HG03103 (cell line): ENCODE data around the gene DDX41.

Experiments
- ATAC-seq: cut with Tn5 transposase; IDR thresholded peaks from one replicate; pipeline ENCODE4 v1.9.1; 2021; ENCODE audit warnings: low read depth; ENCODE audit not compliant: unreplicated experiment

Gene DDX41

DNA sequence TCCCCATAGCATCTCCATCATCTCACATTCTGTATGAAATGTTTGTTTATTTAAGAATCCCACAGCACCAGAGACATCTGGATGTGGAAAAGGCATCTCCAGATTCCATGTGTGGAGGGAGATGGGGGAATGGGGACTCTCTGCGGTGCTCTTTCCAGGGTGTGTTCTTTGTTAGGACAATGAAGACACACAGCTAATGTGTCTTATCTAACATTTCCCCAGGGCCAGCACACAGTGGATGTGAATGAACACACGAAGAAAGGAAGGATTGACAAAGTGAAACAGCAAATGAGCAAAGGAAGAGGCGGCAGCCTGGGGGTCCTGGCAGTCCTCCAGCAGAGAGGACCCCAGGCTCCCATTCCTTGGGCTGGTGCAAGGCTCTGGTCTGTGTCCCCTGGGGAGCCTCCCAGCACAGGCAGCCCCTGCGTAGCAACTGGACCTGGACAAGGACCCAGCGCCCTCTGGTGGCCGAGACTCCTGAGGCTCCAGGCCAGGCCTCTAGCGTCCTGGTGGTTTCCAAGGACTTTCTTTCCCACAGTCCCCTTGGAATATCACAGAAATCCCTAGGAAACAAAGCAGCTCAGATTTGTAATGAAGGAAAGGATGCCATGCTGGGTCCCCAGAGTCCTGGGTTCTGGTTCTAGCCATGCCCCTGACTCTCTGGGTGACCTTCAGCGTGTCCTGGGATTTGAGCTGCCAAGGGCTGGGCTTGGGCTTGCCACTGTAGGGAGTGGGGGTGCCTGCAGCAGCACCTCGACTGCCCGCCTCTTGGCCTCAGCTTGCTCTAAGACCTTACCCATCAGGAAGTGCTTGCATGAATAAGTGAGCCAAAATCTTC is 15.9 kb downstream of the DDX41 start:
- no peak for ATAC-seq

DNA sequence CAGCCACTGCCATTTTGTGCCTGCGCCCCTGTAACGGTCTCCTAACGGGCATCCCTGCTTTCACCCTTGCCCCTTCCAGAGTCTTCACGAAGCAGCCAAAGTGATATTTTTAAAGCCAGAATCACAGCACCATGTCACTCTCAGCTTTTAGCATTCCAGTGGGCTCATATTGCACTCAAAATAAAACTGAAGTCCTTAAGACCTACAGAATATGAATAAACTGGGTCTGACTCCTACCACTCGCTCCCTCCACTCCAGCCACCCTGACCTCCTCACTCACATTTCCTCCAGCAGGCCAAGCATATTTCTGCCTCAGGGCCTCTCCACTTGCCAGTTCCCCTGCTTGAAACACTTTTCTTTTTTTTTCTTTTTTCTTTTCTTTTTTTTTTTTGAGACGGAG is 16.9 kb downstream of the DDX41 start:
- no peak for ATAC-seq

DNA sequence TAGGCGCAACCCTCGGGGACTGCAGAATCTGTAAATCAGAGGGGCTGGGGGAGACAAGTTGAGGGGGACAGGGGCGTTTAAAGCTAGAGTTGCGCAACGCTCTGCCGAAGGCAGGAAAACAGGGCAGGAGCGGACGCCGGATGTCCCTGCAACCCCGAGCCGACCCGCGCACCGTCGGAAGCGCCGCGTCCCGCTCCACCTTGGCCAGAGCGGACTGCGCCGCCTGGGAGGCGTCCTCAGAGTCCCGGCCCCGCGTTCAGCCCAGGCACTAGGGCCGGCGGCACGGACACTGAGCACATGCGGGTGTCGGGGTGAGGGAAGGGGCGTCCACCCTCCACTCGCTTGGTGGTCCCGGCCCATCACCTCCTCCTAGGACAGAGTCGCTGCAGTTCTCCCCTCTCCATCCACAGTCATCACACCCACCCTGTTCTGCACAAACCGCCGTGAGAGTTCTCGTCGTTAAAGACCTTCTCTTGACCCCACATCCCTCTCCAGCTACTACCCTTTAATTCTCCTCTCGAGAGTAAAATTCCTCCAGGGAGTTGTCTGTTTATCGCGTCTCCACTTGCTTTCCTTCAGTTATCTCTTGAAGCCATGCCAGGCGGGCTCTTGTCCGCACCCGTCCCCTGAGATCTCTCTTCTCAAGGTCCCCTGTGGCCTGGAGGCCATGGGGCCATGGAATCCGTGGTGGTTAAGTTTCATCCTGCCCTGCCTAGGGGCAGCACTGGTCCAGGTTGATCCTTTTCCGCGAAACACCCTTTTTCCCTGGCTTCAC is 18.6 kb downstream of the DDX41 start:
- ATAC-seq = no peak

DNA sequence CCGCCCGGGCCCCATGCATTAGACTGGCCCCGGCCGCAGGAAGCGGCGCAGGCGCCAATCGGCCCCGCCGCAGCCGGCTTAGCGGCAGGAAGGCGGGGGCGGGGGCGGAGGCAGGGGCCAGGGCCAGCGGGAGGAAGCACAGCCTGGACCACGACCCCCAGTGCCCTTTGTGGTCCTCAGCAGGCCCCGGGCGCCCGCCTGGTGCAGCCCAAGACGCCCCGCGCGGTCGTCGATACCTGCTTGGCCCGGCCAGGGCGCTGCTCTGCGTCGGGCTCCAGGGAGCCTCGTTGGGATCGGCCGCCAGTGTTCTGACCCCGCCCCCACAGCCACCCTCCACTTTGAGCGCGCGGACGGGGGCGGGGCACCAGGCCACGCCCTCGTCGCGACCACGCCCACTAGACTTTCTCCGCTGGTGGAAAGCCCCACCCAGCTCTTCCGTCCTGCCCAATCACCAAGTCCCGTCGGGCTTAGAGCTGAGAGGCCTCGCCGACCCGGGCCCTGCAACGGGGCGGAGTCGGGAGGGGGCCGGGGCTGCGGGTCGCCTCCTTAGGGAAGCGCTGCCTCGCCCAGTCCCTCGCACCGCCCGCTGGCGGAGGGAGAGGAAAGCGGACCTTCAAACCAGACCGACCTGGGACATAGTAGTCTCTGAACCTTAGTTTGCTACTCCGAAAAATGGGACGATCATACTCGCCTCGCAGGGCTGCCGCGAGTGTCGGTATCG is 19.3 kb downstream of the DDX41 start, which contains the start of gene PDLIM7:
PDLIM7 (minus strand) TSS at position 313 of the 721 bp plus-strand sequence. CDS start 1,092 bp downstream, outside the sequence.
- ATAC-seq = peak; percentile 62

DNA sequence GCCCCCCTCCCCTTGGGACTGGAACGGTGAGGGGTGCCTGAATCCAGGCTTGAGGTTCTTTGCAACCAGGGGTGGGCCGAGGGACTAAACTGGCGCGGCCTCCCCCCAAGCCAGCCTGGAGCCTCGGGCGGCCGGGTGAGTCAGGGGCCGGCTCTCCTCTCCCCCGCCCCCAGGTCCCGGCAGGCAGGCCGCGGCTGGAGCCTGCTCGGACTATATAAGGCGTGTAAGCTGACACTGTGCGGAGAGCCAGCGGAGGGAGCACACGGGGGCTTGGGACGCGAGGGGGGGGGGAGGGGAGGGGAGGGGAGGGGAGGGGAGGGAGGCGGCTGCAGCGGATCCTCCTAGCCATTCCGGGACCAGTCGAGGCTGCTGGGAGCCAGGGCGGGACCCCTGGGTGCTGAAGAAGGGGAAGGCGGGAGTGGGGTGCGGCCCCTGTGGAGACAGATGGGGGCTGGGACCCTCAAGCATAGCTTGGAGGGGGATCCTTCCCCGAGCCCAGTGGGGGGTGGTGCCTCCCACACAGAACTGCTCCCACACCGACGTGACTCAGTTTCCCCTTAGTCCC is 20.0 kb downstream of the DDX41 start:
- no peak for ATAC-seq

DNA sequence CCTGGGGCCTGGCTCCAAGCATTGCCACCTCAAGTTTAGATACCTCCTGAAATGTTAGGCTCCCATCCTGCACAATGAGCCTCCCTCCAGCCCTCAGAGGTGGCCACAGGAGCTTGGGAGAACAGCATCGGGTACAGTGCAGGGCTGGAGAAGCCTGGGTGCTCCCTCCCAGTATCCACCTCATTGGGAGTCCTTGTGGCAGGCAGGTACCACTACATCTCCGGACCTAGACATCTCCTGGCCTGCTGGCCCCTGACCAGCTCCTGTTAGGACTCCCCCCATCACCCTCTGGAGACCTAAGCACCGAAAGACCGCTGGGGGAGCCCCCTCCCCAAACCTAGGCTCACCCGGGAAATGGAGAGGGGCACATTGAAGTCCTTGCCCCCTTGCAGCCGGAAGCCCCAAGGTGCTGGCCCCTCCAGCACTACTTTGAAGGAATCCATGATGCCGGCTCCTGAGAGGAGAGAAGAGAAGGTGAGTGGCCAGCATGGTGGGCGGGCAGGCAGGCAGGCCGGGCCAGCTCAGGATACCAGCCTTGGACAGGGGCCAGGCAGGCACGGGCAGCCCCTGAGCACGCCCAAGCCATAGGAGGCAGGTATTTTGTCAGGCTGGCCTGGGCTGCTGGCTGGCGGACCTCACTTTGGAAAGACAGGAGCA is 20.6 kb downstream of the DDX41 start:
- no peak for ATAC-seq

DNA sequence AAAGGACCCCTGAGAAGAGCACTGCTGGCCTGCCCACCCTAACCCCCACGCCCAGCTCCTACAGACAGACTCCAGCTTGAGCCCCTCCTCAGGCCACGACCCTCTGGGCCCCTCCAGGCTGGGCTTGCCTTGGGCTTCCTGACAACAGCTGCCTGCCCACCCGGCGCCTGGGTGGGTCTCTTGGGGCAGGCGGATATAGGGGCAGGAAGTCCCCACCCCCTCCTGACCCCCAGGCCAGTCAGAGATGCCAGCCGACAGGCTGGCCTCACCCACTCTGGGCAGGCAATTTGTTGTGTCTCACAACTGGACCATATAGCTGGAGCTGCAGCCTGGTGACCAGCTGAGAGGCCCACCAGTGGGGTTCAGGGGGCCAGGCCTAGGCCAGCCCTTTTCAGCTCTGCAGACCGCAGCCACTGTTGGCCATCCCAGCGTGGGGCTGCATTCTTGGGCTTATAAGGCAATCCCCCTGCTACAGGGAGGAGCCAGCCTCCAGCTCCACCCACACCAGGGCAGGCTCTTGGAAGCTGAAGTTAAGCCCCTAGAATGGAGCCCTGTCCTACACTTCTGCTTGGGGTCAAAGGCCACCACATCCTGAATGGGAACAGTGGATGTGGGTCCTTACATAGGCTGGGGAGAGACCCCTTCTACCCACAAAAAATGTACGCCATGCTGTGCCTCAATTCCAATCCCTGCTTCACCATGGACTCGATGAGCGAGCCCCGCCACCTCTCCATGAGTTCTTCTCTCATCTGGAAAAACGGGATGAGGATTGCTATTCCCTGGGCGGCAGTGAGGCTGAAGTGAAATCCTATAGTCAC is 21.3 kb downstream of the DDX41 start:
- no peak for ATAC-seq

DNA sequence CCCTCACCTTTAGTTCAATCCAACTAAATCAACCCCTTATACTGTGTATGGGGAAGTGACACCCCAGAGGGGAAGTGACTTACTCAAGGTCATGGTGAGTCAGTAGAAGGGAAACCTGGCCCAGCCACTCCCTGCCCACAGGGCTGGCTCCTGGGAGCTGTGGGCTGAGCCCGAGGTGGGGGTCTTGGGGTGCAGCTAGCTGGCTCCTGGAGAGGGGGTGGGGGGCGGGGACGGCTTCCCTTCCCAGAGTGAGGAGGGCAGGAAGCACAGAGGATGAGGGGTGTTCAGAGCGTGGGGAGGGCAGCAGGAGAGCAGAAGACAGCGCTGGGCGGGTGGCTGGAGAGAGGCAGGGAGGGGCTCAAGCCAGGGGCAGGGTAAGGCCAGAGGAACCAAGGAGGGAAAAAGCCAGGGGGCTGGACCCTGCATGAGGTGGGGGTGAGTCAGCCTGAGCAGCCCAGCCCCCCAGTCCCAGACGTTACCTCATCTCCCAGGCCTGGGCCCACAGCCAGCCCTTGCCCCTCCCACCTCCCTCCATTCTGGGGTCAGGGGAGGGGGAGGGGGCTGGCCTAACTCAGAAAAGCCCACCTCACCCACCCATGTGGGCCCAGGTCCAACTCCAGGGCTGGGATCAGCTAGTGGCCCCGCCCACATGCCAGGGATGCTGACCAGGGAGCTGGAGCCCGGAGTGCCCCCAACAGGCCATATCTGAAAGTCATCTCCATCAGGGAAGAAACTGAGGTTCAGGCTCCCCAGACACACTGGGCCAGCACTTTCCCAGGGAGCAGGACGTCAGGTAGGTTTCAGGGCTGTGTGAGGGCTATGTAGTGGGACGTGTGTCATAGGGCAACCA is 22.2 kb downstream of the DDX41 start:
- no peak for ATAC-seq

DNA sequence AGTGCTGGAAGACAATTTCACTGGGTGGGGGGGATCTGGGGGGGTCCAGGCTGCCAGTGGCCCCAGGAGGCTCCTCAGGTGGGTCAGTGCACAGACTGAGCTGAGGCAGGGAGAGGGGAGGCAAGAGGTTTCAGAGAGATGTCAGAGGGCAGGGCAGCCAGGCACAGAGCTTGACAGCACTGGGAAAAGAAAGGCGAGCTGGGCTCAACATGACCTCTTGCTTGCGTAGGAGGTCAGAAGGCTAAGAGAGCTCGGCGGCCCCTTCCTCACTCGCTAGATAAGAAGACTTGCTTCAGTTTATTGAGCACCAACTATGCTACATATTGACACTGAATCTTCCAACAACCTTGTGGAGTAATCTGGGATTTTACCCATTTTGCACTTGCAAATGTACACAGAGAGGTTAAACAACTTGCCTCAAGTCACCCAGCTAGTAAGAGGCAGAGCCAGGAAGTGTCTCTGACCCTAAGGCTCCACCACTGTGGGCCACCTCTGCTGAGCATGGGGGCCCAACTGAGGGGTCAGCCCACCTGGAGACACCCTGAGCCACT is 22.9 kb downstream of the DDX41 start:
- ATAC-seq = no peak

DNA sequence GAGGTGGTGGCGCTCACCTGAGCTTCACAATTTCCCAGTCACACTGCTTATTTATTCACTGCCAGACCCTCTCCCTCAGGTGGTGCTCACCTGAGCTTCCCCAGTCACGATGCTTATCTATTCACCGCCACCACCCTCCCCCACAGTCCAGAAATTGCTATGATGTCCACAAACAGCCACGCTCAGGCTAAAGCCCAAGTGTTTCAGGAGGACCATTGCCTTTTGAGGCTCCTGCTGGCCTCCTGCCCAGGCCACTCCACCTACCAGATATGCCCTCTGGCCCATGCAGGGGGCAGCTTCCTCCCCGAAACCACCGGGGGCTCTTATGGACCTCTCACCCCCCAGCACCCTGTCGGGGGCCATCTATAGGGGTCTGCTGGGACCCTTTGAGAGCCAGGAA is 23.9 kb downstream of the DDX41 start:
- no peak for ATAC-seq

DNA sequence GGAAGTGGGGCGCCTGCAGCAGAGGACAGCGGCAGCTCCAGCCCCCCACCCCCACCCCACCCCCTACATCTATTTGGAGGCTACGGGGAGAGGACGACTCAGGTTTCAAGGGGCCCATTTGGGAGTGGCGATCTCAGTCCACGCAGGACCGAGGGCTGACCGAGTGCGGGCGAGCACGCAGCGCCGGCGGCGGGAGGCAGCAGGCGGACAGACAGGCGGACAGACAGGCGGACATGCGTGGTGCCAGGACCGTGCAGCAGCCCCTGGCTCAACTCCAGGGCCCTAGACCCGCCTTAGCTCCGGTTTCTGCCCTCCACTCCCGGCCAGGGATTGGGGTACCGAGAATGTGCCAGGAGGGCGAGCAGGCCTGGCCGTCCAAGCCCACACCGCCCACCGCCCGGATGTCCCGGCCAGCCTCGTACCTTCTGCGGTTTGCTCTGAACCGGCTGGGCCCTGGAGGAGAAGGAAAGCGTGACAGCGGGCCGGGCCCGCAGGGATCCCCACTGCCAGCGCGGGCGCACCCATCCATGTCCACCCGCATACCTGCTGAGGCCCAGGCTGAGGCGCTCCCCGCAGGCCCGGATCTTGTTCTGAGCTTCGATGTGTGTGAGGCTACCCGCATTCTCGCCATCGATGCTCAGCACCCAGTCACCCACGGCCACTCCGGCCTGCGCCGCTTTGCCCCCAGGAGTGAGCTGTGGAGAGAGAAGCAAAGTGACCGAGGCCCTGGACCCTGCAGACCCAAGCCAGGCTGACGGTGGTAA is 24.6 kb downstream of the DDX41 start:
- no peak for ATAC-seq

DNA sequence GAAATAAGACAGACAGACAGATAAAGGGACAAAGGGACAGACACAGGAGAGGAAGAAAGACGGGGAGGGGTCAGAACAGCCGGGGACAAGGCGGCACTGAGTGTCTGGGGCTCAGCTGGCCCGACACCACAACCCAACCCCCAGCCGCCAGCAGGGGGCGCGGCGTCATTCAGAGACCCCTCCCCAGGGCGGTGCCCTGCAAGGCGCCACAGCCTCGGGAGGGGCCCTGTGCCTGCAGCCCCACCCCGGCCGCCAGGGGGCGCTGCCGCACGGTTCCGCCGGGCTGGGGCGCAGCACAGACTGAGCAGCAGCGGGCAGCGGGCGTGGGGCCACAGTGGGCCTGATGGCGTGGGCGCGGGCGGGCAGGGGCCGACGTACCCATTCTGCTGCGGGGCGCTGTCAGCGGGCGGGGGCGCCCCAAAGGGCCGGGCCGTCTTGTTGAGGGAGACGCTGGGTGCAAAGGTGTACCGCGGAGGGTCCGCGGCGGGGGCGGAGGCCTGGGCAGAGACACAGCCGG is 25.3 kb downstream of the DDX41 start:
- ATAC-seq = no peak

DNA sequence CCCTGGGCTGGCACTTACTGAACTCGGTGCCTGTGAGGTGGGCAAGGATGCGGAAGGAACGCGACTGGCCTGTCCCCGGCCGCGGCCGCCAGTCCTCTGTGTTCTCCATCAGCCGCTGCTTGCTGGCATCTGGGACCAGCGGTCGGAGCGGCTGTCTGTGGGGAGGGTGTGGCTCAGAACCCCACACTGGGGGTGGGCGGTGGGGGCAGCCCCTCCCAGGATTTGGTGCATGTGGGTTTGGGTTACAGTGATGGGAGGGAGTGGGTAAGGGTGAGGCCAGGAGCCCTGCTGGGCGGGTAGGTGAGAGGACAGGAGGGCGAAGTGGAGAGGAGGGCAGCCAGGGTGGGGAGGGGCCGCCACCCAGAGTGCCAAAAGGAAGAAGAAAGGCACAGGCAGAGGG is 25.8 kb downstream of the DDX41 start:
- no peak for ATAC-seq

DNA sequence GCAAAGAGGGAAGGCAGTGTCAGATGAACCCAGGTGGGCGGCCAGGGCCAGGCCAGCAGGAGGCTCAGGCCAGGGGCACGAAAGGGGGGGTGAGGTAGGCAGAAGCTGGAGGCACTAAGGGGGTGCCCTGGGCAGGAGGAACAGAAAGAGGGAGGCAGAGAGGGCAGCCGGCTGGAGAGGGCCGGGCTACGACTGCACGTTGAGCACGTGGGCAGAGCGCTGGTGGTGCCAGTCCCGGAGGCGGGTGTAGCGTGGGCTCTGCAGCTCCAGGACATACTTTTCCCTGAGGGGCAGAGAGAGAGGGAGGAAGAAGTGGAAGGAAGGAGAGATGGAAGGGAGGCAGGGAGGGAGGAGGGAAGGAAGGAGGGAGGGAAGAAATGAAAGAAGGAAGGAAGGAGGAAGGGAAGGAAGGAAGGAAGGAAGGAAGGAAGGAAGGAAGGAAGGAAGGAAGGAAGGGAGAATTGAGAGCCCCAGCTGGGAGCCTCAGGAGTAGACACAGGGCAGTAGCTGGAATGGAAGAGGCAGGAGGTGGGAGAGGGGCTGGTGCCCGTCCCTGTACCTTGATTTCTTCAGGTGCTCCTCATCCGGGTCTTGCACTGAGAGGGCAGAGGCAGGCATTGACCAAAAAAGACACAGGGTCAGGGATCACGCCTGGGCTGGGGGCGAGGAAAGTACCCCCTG is 26.3 kb downstream of the DDX41 start:
- ATAC-seq = no peak

DNA sequence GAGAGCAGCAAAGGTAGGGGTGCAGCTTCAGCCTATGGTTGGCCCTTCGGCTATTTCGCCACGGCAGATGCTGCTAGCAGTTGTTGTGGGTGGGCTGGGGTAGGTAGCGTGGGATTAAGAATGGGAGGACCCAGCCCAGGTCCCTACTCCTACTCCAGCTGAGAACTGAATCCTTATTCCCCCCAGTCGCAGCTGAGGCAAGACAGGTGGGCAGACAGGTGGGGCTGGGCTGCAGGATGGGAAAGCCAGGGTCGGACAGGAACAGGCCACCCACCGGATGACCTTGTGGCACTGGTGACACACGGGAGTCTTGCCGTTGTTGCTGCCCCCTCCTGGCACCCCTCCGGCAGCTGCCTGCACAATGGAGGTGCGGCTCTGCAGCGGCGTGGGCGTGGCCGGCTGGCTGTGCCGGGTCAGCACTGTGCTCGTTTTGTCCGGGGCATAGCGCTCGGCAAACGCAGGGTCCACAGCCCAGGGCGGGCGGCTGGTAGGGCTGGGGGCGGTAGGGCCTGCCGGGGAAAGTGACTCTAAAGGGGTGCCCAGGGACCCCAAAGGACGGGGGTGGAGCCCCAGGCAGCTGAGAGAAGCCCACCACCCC is 27.5 kb downstream of the DDX41 start:
- no peak for ATAC-seq

DNA sequence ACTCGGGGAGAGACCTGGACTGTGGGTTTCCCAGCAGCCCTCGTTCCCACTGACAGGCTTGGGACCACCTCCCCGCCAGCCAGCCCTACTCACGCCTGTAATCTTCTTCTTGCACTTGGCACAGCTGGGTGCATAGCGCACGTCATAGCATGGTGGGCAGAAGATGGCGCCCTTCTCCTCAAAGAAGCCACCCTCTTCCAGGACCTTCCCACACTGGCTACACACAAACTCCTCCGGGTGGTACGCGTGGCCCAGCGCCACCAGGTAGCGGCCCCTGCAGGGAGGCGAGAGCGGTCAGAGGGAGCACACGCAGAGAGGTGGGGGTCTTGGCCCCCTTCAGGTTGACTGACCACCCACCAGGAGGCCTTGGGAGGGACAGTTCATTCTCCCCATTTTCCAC is 28.8 kb downstream of the DDX41 start:
- ATAC-seq = no peak
